NOMO-1 treated with DMSO at 0.1 percent for 48 hours (cell line): ENCODE results near the gene BAIAP2L2.

Source experiments
- DNase-seq: peaks from one replicate; lab custom pipeline; 2025; ENCODE audit not compliant: unreplicated experiment; lab: John Stamatoyannopoulos, UW

BAIAP2L2 gene

DNA sequence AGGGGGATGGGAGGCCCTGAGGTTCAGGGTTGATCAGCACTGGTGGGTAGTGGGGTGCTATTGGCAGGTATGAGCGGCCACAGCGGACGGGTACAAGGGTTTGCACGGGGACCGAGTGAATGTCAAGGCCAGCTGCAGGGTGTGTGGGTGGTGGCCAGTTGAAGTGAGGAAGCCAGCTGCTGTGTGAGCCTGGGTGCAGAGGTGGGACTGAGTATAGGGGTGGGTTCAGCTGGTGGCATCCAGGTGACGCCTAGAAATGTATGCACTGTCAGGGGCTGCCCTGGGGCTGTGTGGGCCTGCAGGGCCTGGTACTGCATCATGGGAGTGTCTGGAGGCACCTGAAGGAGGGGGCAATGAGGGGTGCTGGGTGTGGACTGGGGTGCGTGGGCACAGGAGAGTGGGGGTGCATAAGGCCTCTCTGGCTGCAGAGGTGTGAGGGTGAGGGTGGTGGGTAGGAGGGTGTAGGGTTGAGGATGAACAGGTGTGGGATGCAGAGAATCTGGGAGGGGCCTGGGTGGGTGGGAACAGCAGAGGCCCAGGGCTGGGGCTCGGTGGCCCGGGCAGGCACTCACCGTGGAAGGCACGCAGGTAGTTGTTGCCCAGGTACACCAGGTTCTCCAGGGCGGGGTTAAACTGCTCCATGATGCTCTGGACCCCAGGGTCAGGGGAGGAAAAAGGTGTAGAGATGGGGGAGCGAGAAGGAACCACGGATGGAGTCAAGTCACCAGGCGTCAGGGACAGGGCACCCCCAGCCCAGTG is 1.7 kb downstream of the BAIAP2L2 start:
- DNase-seq: no peak

DNA sequence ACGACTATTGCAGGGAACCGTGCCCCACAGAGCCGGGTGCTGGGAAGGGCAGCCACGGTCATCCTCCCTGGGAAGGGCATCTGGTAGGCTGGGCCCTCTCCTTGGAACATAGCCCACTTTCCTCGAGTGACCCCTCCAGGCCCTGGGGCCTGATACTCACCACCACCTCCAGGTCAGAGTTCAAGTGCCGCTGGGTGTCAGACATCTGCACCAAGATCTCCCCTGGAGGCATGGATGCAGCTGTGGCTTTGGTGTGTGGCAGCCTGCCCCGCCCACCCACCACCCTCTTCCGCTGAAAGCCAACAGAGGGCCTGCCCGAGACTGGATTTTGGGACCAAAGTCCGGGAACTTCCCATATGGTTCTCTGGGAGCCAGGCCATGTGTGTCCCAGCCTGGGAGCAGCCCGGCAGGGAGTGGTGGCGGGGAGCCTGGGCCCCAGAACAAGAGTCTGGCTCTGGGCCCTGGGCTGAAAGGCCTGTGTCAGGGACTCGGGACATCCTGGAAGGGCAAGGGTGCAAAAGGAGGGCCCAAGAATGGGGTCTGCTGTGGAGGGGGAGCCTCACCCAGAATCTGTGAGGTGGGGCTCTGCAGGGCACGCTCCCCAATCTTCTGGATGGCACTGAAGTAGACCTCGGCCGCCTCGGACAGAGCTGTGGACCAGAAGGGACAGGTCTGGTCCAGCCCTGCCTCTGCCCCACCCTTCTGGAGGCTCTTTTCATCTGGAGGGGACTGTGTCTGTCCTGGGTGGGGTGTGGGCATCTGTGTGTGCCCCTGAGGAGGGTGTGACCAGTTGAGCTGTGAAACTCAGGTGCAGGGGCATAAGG is 2.6 kb downstream of the BAIAP2L2 start:
- DNase-seq: no peak

DNA sequence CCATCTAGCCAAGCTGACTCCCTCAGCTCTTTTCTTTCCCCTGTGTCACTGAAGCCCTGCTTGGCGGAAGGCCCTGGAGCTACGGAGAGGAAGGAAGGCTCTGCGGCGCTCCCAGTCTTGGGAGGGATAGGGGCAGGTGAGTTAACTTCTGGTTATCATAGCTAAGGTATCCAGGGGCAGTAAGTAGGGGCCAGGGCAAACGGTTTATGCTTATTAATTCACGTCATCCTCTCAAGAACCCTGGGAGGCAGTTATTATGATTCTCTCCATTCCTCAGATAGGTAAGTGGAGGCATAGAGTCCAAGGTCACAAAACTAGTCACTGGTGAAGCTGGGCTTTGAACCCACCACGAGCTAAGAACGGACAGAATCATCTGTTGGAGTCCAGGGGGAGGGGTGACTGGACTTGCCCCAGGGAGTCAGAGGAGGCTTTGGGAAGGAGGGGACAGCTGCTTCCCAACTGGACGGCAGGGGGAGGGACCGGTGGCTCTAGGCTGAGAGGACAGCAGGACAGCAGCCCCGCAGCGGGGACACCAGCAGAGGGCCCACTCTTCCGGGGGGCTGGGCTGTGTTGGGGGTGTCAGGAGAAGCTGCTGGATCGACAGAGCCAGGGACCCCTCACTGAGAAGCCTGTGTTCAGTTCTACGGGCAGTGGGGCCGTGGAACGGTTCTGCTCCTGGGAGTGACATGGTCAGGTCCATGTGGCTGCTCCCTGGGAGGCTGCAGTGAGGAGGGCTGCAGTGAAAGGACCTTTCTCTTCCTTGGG is 3.5 kb downstream of the BAIAP2L2 start:
- DNase-seq: no peak

DNA sequence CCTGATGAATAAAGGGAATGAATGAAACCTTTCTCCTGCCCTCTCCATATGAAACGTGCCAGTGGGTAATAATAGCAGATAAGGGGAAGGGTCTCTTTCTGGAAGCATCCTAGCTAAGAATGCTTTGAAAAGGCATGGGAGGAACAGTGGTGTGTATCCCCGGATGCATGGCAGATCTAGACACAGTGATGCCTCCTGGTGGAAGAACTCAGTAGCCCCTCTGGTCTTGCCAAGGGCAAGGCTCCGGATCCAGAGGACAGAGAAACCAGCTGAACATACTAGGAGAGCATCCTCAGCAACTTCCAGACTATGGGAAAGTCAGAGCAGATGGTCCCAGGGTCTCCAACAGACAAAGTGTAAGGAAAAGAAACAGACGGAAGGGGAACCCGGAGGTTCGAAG is 6.4 kb downstream of the BAIAP2L2 start:
- DNase-seq: no peak

DNA sequence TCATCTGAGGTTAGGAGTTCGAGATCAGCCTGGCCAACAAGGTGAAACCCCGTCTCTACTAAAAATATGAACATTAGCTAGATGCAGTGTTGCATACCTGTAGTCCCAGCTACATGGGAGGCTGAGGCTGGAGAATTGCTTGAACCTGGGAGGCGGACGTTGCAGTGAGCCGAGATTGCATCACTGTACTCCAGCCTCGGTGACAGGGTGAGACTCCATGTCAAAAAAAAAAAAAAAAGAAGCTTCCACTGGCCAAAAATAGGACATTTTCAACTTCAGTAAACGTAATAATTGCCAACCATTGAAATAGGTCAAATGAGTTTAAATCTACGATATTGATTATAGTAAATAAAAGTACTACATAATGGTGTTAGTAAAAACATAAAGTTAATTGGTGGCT is 6.8 kb downstream of the BAIAP2L2 start:
- no peak for DNase-seq

DNA sequence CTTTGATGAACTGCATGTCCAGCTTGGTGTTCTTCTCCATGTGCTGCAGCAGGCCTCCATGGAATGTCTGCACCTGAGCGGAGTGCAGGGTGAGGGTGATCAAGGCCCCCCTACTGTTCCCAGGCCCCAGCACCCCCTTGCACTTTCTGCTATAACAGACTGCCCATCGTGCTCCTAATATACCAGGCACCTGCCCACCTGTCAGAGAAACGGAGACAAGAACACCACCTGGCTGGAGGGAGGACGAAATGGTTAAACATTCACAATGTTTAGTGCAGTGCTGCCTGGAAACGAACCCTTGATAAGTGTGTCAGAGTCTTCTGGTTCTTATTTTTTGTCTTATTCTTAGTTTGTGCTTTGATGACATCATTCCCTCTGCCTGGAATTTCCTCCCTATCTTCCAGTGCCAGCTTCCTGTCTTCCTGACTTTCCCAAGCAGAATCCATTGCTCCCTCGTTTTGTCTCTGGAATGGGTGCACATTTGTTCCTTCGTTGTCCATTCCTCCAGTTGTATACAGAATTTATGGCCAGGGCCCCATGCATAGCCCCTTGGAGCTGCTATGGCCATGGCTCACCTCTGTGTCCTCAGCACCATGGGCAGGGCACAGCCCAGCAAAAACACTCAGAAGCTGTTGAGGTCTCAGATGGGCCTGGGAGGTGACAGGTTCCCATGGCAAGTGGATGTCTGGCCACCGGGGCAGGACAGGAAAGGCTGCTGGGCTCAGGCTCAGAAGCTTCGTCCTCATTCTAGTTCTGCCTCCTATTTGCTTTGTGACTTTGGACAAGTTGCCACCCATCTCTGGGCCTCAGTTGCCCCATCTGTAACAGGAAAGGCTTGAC is 11.9 kb downstream of the BAIAP2L2 start:
- DNase-seq: no peak

DNA sequence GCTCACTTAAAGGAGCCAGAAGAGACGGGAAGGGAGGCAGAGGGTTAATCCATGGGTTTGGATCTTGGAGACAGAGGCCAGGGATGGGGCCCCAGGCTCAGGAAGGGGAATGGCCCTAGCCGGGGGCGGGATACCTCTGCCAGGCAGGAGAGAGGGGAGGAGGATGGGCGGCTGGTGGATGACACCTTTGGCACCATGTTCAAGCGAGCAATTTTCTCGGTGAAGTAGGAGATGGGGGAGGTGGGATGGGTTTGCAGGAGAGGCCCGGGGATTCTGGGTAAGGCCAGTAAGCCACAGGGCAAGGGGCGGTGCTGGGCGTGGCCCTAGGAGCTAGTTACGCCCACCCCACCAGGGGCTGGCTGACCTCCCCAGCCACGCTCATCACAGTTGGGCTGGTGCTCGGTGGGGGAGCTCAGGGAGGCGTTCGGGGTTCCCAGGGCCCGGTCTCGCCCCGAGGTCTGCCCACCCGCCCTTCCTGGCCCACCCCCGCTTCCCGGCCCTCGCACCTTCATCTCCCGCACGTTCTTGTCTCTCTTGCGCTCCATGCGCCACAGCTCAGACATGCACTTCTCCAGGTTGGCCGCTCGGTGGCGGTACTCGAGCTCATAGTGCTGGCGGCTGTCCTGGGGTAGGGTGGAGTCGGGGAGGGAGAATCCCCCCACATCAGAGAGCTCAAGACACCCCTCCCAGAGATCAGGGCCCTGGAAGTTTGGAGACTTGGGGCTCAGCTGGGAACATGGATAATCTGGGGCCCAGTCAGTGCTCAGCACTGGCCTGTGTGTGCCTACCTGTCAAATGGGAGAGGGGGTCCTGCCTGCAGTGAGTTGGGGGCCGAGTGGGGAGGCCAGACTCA is 12.7 kb downstream of the BAIAP2L2 start:
- DNase-seq: no peak

DNA sequence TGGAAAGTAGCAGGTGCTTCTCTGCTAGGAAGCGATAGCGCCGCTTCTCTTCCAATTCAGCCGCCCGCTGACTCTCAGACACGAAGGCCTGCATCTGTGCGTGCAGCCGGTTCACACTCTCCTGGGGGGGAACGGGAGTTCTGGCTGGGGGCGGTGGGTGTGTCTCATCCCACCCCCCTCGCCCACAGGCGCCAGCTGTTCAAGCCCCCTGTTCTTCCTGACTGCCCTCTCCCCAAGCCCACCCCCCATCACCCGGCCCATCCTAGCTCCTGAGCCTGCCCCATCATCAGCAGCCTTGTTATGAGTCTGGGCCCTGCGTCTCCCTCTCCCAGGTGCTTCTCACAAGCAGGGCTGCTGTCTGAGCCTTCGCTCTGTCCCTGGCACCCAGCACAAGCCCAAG is 13.4 kb downstream of the BAIAP2L2 start:
- no peak for DNase-seq

DNA sequence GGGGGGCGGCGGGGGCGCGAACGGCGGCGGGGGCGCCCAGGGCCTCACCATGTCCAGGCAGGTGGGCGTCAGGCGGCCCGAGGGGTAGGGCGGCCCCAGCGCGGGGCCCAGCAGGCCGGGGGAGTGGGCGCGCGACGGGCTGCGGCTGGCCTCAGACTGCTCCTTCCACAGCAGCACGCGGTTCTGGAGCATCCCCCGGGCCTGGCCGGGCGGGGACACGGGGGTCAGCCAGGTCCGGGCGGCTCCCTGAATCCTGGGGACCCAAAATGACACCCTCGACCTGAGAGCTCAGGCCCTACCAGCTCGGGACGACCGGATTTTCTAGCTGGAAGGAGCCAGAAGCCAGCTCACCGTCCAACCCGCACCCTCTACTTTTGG is 21.0 kb downstream of the BAIAP2L2 start:
- no peak for DNase-seq

DNA sequence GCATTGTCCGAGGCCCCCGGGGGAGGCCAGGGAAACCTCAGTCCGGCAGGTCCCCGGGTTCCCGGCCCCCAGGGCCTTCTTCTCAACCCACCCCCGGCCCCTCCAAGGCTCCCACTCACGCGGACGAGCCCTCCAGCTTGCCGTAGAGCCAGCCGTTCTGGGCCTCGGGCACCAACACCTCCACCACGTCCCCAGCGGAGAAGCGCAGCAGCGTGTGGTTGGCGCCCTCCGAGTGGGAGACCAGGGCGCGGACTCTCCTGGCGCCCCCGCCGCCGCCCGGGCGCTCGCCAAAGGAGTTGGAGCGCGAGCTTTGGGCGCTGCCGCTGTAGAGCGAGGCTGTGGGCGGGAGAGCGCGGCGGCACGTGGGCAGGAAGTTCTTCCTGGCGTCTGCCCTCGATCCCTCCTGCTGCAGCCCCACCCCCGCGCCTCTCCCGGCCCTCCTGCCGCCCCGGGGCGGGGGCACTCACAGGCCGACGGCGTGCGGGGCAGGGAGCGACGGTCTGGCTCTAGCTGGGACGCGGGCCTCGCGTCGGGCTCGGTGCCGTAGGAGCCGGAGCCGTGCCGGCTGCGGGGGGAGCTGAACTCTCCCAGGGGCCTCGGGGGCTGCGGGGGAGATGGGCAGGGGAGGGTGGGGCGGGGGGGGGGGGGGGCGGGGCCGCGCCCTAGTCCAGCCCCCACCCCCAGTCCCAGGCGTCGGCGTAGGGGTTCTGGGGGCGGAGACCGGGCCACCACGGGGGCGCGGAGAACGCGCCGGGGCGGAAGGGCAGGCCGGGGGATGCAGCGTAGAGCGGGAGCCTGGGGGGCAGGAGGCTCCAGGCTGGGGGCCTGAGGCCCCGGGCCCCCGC is 21.6 kb downstream of the BAIAP2L2 start:
- no peak for DNase-seq

DNA sequence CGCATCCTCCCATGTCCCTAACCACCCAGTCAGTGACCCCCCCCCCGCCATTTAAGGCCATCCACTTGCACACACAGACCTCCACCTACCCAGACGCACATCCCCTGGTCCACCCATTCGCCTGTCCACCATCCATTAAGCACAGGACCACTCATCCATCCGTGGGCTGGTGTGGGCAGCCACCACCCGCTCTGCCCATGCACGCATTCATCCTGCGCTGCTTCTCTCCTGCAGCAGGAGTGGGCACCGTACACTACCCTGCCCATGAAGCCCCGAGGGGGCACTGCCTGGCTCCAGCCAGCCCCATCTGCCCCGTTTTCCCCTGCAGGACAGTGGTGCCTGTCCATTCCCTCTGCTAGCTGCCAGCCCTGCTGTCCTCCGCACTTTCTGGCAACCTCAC is 22.6 kb downstream of the BAIAP2L2 start:
- no peak for DNase-seq

DNA sequence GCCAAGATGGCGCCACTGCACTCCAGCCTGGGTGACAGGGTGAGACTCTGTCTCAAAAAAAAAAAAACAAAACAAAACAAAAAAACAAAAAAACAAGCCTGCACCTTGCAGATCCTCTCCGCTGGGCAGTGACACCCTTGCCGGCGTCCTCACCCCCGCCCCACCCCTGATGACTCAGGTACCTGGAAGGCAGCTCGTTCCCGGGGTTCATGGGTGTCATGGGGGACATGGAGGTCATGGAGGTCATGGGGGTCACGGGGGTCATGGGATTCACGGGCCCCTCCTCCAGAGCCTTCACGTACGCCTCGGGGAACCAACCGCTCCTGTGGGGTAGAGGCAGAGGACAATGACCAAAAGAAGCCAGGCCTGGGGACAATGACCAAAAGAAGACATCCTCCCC is 23.5 kb downstream of the BAIAP2L2 start:
- DNase-seq: no peak

DNA sequence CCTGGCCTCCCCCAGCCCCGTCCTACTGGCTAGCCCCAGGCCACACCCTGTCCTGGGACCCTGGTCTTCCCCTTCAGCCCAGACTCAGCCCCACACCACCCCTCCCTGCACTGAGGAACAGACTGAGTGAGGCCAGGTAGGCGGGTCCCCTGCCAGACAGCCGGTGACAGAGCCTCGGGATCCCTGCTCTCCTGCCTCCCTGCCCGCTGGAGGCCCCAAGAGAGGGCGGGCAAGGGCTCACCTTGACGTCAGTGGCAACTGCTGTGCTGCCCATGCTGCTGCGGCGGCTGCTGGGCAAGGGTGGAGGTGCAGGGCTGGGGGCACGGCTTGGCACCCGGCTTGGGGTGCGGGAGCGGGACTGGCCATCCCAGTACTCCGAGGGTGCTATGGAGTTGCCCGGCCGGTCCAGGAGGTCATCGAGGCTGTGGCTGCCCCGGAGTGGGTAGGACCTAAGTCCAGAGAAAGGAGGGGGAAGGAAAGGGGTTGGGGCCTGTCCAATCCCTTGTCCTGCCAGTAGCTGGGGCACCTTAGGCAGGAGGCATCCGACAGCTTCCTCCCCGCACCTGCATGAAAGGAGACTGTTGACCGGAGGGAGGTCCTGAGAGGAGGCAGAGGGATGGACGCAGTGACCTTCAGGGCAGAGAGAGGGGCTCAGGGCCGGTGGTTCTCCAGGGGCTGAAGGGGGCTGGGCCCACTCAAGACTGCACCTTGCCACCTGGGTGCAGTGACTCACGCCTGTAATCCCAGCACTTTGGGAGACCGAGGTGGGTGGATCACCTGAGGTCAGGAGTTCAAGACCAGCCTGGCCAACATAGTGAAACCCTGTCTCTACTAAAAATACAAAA is 24.3 kb downstream of the BAIAP2L2 start:
- no peak for DNase-seq

DNA sequence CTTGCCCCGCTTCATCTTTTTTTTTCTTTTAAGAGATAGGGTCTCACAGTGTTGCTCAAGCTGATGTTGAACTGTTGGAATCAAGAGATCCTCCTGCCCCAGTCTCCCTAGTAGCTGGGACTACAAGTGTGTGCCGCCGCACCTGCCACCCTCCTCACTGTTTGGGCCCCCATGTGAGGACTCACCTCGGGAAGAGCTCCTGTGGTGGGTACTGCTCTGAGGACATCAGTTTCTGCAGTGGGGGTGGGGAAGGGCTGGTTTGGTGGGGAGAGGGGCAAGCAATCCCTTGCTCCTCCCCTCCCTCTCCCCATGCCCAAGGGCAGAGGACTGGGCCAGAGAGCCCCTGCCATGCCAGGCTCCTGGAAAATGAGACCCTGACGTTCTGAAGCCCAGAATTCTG is 25.0 kb downstream of the BAIAP2L2 start:
- DNase-seq: no peak

DNA sequence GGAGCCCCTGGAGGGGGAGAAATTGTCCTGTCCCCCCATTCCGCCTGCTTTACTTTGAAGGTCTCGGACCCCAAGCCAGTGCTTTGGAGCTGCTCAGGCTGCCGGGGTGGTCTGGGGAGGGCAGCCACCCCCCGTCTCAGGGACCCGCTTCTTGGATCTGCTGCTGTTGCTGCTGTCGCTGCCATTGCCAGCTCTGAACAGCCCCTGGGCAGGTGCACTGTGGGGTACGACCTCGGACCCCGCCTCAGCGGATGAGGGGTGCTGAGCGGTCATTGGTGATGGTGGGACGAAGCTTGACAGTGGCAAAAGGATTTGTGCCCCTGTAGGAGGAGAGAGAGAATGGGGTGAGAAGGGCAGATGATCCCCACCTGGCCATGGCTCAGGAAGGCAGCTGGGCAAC is 25.4 kb downstream of the BAIAP2L2 start:
- no peak for DNase-seq

DNA sequence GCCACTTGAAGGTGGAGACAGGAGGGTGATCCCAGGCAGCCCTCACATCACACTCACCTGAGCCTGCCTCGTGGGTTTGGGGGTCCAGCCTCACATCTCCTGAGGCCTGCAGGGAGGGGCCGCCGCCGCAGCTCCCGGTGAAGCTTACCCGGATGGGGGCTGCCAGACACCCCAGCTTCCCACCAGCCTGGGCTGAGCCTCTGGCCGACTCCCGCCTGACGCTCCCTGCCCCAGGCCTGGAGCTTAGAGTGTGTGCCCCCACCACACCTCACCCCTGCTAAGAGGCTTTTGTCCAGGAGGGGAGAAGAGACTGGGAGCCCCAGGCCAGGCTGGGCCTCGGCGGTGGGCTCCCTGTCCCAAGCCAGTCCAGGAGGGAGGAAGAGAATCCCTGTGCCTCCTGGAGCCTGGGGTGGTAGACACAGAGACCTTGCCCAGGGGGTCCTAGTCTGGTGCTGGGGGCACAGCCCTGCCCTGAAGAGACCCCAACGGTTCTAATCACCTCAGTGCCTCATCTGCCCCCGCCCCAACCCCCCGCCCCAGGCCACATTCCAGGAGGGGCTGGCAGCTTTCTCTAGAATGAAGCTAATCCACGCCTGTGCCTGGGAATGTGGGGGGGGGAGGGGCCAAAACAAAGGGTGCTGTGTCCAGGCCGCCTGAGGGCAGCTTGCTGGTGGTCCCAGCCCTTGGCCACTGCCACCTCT is 26.4 kb downstream of the BAIAP2L2 start, which contains the start of gene SLC16A8:
SLC16A8 (minus strand) TSS at position 254 of the 701 bp plus-strand sequence. CDS start 1,311 bp downstream, outside the sequence.
- DNase-seq: no peak

DNA sequence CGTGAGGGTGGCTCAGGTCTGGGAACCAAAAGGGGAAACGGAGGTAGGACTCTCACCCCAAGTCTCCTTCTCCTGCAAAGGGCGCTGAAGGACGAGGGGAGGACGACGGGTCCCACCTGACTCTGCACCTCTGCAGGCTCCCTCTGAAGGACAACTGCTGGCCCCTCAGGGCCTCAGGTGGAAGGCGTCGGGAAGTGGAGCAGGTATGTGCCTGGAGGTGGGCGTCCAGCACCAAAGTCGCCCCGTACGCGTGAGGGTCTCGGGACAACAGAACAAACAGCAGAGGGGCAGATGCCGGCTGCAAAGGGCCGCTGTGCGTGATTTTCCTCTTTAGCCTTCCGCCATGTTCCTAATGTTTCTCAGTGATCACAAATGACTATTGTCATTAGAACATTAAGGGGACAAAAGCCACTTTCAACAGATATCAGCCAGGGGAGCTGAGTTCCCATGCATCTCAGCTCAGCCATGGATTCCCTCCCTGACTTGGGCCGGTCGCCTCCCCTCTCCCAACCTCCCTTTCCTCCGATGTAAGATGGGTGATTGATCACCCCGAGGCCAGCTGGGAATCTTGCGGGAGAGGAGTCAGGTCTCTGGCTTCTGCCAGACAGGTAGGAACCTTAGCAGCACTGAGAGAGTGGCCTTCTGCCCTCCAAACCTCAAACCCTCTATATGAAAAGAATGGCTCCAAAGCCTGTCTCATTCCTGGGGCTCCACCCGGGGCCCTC is 27.3 kb downstream of the BAIAP2L2 start:
- DNase-seq: no peak
